HG03280 (cell line): Measurements from ENCODE around the gene CLDN2.
"Not testable (repeated sequence)": the region's sequence is repeated elsewhere in the genome, so short reads cannot be mapped to it uniquely, and the experiment has no call there.

ENCODE experiments used
- ATAC-seq: cut with Tn5 transposase; IDR thresholded peaks from one replicate; pipeline ENCODE4 v1.9.1; 2021; ENCODE audit warnings: mild to moderate bottlenecking, moderate library complexity; ENCODE audit not compliant: unreplicated experiment

Gene CLDN2

GRCh38 chrX:106955004-106955772 is 35.0 kb downstream of the CLDN2 start:
- ATAC-seq: no peak

- no peak for ATAC-seq
Measured at GRCh38 chrX:106957856-106958255, 37.7 kb downstream of the CLDN2 start.

GRCh38 chrX:106959901-106960300 is 39.7 kb downstream of the CLDN2 start:
- no peak for ATAC-seq

GRCh38 chrX:106963111-106963510 is 42.9 kb downstream of the CLDN2 start:
- no peak for ATAC-seq

- no peak for ATAC-seq
Measured at GRCh38 chrX:106964290-106964689, 44.1 kb downstream of the CLDN2 start.

GRCh38 chrX:106966547-106966946 is 46.3 kb downstream of the CLDN2 start:
- not testable (repeated sequence) for ATAC-seq

- no peak for ATAC-seq
Measured at GRCh38 chrX:106972896-106973295, 52.7 kb downstream of the CLDN2 start.

- ATAC-seq: no peak
Measured at GRCh38 chrX:106973433-106974149, 53.4 kb downstream of the CLDN2 start.

- ATAC-seq: no peak
Measured at GRCh38 chrX:106976416-106976815, 56.2 kb downstream of the CLDN2 start.
